K562 (cell line): Measurements from ENCODE around the gene ANKMY2. TPM values are rescaled to one million over a fixed set of nuclear protein-coding genes. Genes with fewer than 3 reads are reported as not detected.

Source experiments
- ARID2 ChIP-seq: fragments of 450-650 bp; IDR thresholded peaks from 2 replicates; pipeline ENCODE4 v1.6.1; 2017; ENCODE audit warnings: antibody characterized with exemption, mild to moderate bottlenecking
- ATF6 ChIP-seq: sonication (generic); formaldehyde crosslinking; IDR thresholded peaks from 2 replicates; pipeline ENCODE4 v1.4.0; 2020; ENCODE audit warnings: mild to moderate bottlenecking, missing genetic modification reagents
- ATF7 ChIP-seq: fragments of 450-650 bp; IDR thresholded peaks from 2 replicates; pipeline ENCODE4 v1.7.1; 2014; ENCODE audit warnings: mild to moderate bottlenecking, moderate library complexity
- BCOR ChIP-seq: fragments of 450-650 bp; IDR thresholded peaks from 2 replicates; pipeline ENCODE4 v1.6.1; 2016
- BRF1 ChIP-seq: IDR thresholded peaks from 3 replicates; pipeline ENCODE4 v1.6.1; 2011; ENCODE audit warnings: borderline replicate concordance, mild to moderate bottlenecking; ENCODE audit not compliant: insufficient read length; ENCODE audit errors: extremely low read depth
- CEBPB ChIP-seq: fragments of 450-650 bp; IDR thresholded peaks from 2 replicates; pipeline ENCODE4 v1.6.1; 2016; ENCODE audit warnings: missing genetic modification characterization, missing compliant biosample characterization
- EP400 ChIP-seq: fragments of 450-650 bp; IDR thresholded peaks from 2 replicates; pipeline ENCODE4 v1.6.1; 2017; ENCODE audit warnings: antibody characterized with exemption, mild to moderate bottlenecking, moderate library complexity
- HDAC6 ChIP-seq: IDR thresholded peaks from 2 replicates; pipeline ENCODE4 v1.6.1; 2012; ENCODE audit warnings: low read depth, mild to moderate bottlenecking, control low read depth, inconsistent platforms, low read length, moderate library complexity
- HEY1 ChIP-seq: fragments of 250-450 bp; sonication (Bioruptor Pico); IDR thresholded peaks from 2 replicates; pipeline ENCODE4 v1.5.0; 2020; ENCODE audit warnings: mild to moderate bottlenecking, moderate library complexity, borderline replicate concordance
- HOMEZ ChIP-seq: fragments of 250-450 bp; sonication (Bioruptor Pico); IDR thresholded peaks from 2 replicates; pipeline ENCODE4 v1.4.0; 2020; ENCODE audit warnings: mild to moderate bottlenecking, moderate library complexity
- KAT8 ChIP-seq: fragments of 450-650 bp; IDR thresholded peaks from 2 replicates; pipeline ENCODE4 v1.6.1; 2016; ENCODE audit warnings: low read depth, mild to moderate bottlenecking
- MAFK ChIP-seq: IDR thresholded peaks from 2 replicates; pipeline ENCODE4 v1.6.1; 2011; ENCODE audit warnings: low read length, improper control_type of control experiment
- MXD1 ChIP-seq: fragments of 250-450 bp; sonication (Bioruptor Pico); IDR thresholded peaks from 2 replicates; pipeline ENCODE4 v1.8.0; 2021; ENCODE audit warnings: borderline replicate concordance, mild to moderate bottlenecking, moderate library complexity; ENCODE audit not compliant: poor library complexity, severe bottlenecking
- NONO ChIP-seq, 2 experiments: fragments of 200-400 bp in 1 of 2; fragments of 450-650 bp in 1 of 2; formaldehyde crosslinking in 1 of 2; IDR thresholded peaks; 2 replicates each; pipeline ENCODE4 v1.6.1; 2017; ENCODE audit warnings: low read depth in 2 of 2, mild to moderate bottlenecking in 2 of 2, moderate library complexity in 2 of 2, low read length in 1 of 2
- NRF1 ChIP-seq, 2 experiments: fragments of 450-650 bp; IDR thresholded peaks in 1 of 2; conservative IDR thresholded peaks in 1 of 2; 2 replicates each; pipeline ENCODE4 v1.6.1; 2014; ENCODE audit warnings: mild to moderate bottlenecking in 2 of 2
- POLR2H ChIP-seq: IDR thresholded peaks from 2 replicates; pipeline ENCODE4 v1.6.1; 2016; ENCODE audit warnings: missing genetic modification characterization, low read depth, mild to moderate bottlenecking, control low read depth, missing compliant biosample characterization, moderate library complexity
- RFX7 ChIP-seq: fragments of 250-450 bp; sonication (Bioruptor Pico); IDR thresholded peaks from 2 replicates; pipeline ENCODE4 v1.5.1; 2021; ENCODE audit warnings: mild to moderate bottlenecking
- SMARCA4 ChIP-seq: fragments of 450-650 bp; IDR thresholded peaks from 2 replicates; pipeline ENCODE4 v1.6.1; 2016
- SMARCC2 ChIP-seq: fragments of 450-650 bp; IDR thresholded peaks from 2 replicates; pipeline ENCODE4 v1.6.1; 2017; ENCODE audit warnings: antibody characterized with exemption, moderate library complexity, mild to moderate bottlenecking, low read depth
- SNAPC5 ChIP-seq: fragments of 250-450 bp; sonication (Bioruptor Pico); IDR thresholded peaks from 2 replicates; pipeline ENCODE4 v1.8.0; 2021; ENCODE audit warnings: moderate library complexity, mild to moderate bottlenecking, inconsistent platforms
- TCF7L2 ChIP-seq: fragments of 150-350 bp; IDR thresholded peaks from 2 replicates; pipeline ENCODE4 v1.6.1; 2016; ENCODE audit warnings: low read depth, mild to moderate bottlenecking, low read length, moderate library complexity
- ZFP36 ChIP-seq: fragments of 150-350 bp; IDR thresholded peaks from 2 replicates; pipeline ENCODE4 v1.6.1; 2018; ENCODE audit warnings: low read length, low read depth; ENCODE audit not compliant: partially characterized antibody
- ZKSCAN8 ChIP-seq: fragments of 200-800 bp; sonication (Bioruptor generic); IDR thresholded peaks from 2 replicates; pipeline ENCODE4 v1.6.1; 2016; ENCODE audit warnings: missing genetic modification characterization, missing compliant biosample characterization
- ZNF224 ChIP-seq: sonication (generic); formaldehyde crosslinking; IDR thresholded peaks from 2 replicates; pipeline ENCODE4 v1.8.0; 2022; ENCODE audit warnings: mild to moderate bottlenecking, missing genetic modification reagents
- ZNF263 ChIP-seq: sonication (generic); formaldehyde crosslinking; IDR thresholded peaks from 2 replicates; pipeline ENCODE4 v1.8.0; 2022; ENCODE audit warnings: mild to moderate bottlenecking, missing genetic modification reagents, borderline replicate concordance
- ZNF316 ChIP-seq: fragments of 450-650 bp; IDR thresholded peaks from 2 replicates; pipeline ENCODE4 v1.6.1; 2016
- ZNF589 ChIP-seq: fragments of 200-800 bp; sonication (Bioruptor generic); IDR thresholded peaks from 2 replicates; pipeline ENCODE4 v1.6.1; 2016; ENCODE audit warnings: low read depth, missing genetic modification characterization, missing compliant biosample characterization
- polyA plus RNA-seq, 8 experiments: library from polyadenylated mRNA; depleted of rRNA in 4 of 8; stranded (reverse) in 5 of 8; unstranded in 3 of 8; fragments of >200 nt; fragmentation: Nextera tagmentation in 2 of 8; fragmentation: Illumina TruSeq in 1 of 8; extraction: Ambion mirVana in 2 of 8; extraction: Trizol in 1 of 8; gene quantifications; 2 replicates each; pipeline versions ENCODE4 v1.2.1 to v1.2.3, GENCODE V29; 2011 to 2014; ENCODE audit warnings: inconsistent platforms in 1 of 8, missing spikeins in 1 of 8
- total RNA-seq, 7 experiments: library from RNA; depleted of rRNA in 6 of 7; stranded (reverse); fragments of >200 nt in 6 of 7; fragmentation: Illumina TruSeq in 2 of 7; extraction: Trizol in 2 of 7; gene quantifications; 2 replicates each; pipeline versions ENCODE4 v1.2.1 to v1.2.3, GENCODE V29; 2011 to 2021; ENCODE audit warnings: low replicate concordance in 1 of 7

Gene ANKMY2
- total and polyA plus RNA-seq, 9 of the 15 experiments (the other 6 are each of a cell fraction or from before 2014, with no cell fraction given) = 38.9 to 71.5 (median 48.8) TPM

GRCh38 chr7:16657656-16658279, 12.2 kb upstream of the ANKMY2 start (continued):
- TF ChIP-seq RFX7 (CRISPR knock-in tag) (no peak), ZNF589 (CRISPR knock-in tag) (no peak; the same call in 1 of the 2 replicates), NRF1 (conservative IDR thresholded peaks at IDR 0.05 in 1 of 2, IDR thresholded peaks at IDR 0.05 in 1 of 2) (no peak), SMARCC2 (peak; percentile 74; the same call in 1 of the 2 replicates), MAFK (no peak), ATF7 (peak; percentile 95), KAT8 (no peak), HDAC6 (no peak), ARID2 (no peak), ATF6 (no peak), BRF1 (no peak), MXD1 (no peak), CEBPB (tag) (peak; percentile 83), SMARCA4 (peak; percentile 86), HEY1 (CRISPR knock-in tag) (no peak), ZNF263 (CRISPR knock-in tag) (no peak), EP400 (peak; percentile 76), ZNF224 (CRISPR knock-in tag) (no peak), NONO (IDR thresholded peaks at IDR 0.05; ENCODE audit: low read depth in 2 of 2, low read length in 1 of 2) (no peak; a peak in 1 of 4 replicates), ZFP36 (no peak), POLR2H (tag) (0 out of 2 replicates have a peak, but pooled peaks have one; percentile 43), BCOR (peak; percentile 13; the same call in 1 of the 2 replicates), ZKSCAN8 (no peak), ZNF316 (no peak), SNAPC5 (CRISPR knock-in tag) (no peak), HOMEZ (CRISPR knock-in tag) (no peak), TCF7L2 (no peak)
